IMR-90 (cell line): ENCODE measurements around the gene NEDD4L. TPM values are rescaled to one million over a fixed set of nuclear protein-coding genes. Genes with fewer than 3 reads are reported as not detected.

Experiments
- ATAC-seq: fragments of 200-7000 bp; cut with Tn5 transposase; 2 replicates; pipeline ENCODE4 v1.9.1; 2020; ENCODE audit warnings: low read depth, mild to moderate bottlenecking, moderate library complexity
- BruUV-seq: library from RNA; stranded (reverse); fragments of 400-500 nt; replicated peaks from 2 replicates; lab custom pipeline; 2021; lab: Mats Ljungman, UMichigan
- CTCF ChIA-PET: fragments of 300-600 bp; formaldehyde crosslinking; extraction: SDS; loops from one replicate; lab custom pipeline; 2021; ENCODE audit warnings: antibody characterized with exemption; lab: Yijun Ruan, JAX
- POLR2A ChIA-PET: fragments of 300-600 bp; sonication (Branson Sonifier 250); formaldehyde crosslinking; loops from one replicate; lab custom pipeline; 2022; ENCODE audit warnings: antibody characterized with exemption; ENCODE audit not compliant: unreplicated experiment; lab: Charles Lee
- DNase-seq: peaks from one replicate; pipeline ENCODE4 v3.0.0; 2013
- H2AFZ ChIP-seq: replicated peaks from 2 replicates; pipeline ENCODE3; 2013; ENCODE audit warnings: low read length, mild to moderate bottlenecking; ENCODE audit not compliant: poor library complexity
- H2AK5ac ChIP-seq: 2 replicates; pipeline ENCODE4 v1.6.1; 2013; ENCODE audit warnings: low read depth, low read length, inconsistent platforms
- H2AK9ac ChIP-seq: replicated peaks from 2 replicates; pipeline ENCODE3; 2013; ENCODE audit warnings: mild to moderate bottlenecking, low read depth, low read length, moderate library complexity; ENCODE audit not compliant: poor library complexity
- H2BK120ac ChIP-seq: 2 replicates; pipeline ENCODE4 v1.6.1; 2013; ENCODE audit warnings: low read depth, low read length, inconsistent platforms
- H2BK15ac ChIP-seq: 3 replicates; pipeline ENCODE4 v1.6.1; 2013; ENCODE audit warnings: low read depth, low read length, inconsistent platforms
- H2BK20ac ChIP-seq: 2 replicates; pipeline ENCODE4 v1.6.1; 2013; ENCODE audit warnings: low read depth, mild to moderate bottlenecking, inconsistent platforms, low read length, moderate library complexity
- H2BK5ac ChIP-seq: 2 replicates; pipeline ENCODE4 v1.6.1; 2013; ENCODE audit warnings: mild to moderate bottlenecking, low read depth, low read length, inconsistent platforms; ENCODE audit not compliant: poor library complexity, severe bottlenecking
- H3K14ac ChIP-seq: replicated peaks from 2 replicates; pipeline ENCODE4 v1.6.1; 2013; ENCODE audit warnings: low read depth, low read length, inconsistent platforms
- H3K18ac ChIP-seq: 2 replicates; pipeline ENCODE4 v1.6.1; 2013; ENCODE audit warnings: low read depth, low read length, control low read depth
- H3K23ac ChIP-seq: 2 replicates; pipeline ENCODE4 v1.6.1; 2013; ENCODE audit warnings: low read depth, low read length, inconsistent platforms
- H3K27ac ChIP-seq: 2 replicates; pipeline ENCODE4 v1.5.1; 2013; ENCODE audit warnings: mild to moderate bottlenecking, control low read depth, low read length; ENCODE audit not compliant: insufficient read depth
- H3K27me3 ChIP-seq: 2 replicates; pipeline ENCODE4 v1.6.1; 2013; ENCODE audit warnings: low read length; ENCODE audit not compliant: control insufficient read depth, insufficient read depth
- H3K36me3 ChIP-seq: 2 replicates; pipeline ENCODE4 v1.6.1; 2013; ENCODE audit warnings: low read length, mixed read lengths; ENCODE audit not compliant: control insufficient read depth, insufficient read depth
- H3K4ac ChIP-seq: 2 replicates; pipeline ENCODE4 v1.6.1; 2013; ENCODE audit warnings: low read depth, low read length, inconsistent platforms
- H3K4me1 ChIP-seq: 2 replicates; pipeline ENCODE4 v1.6.1; 2013; ENCODE audit warnings: low read length, mixed read lengths; ENCODE audit not compliant: control insufficient read depth, insufficient read depth
- H3K4me2 ChIP-seq: 2 replicates; pipeline ENCODE4 v1.6.1; 2013; ENCODE audit warnings: low read depth, mild to moderate bottlenecking, control low read depth, low read length, moderate library complexity
- H3K4me3 ChIP-seq: 2 replicates; pipeline ENCODE4 v1.5.1; 2013; ENCODE audit warnings: low read depth, mild to moderate bottlenecking, control low read depth, low read length, moderate library complexity; ENCODE audit not compliant: insufficient read depth
- H3K56ac ChIP-seq: 2 replicates; pipeline ENCODE4 v1.6.1; 2013; ENCODE audit warnings: low read length, inconsistent platforms; ENCODE audit not compliant: insufficient read depth; ENCODE audit errors: extremely low read depth
- H3K79me1 ChIP-seq, 2 experiments: 2 replicates each; pipeline ENCODE4 v1.6.1; 2013; ENCODE audit warnings: low read length in 2 of 2, inconsistent platforms in 1 of 2, low read depth in 1 of 2
- H3K9ac ChIP-seq: 2 replicates; pipeline ENCODE4 v1.6.1; 2013; ENCODE audit warnings: low read depth, low read length, control low read depth
- H3K9me1 ChIP-seq: 2 replicates; pipeline ENCODE4 v1.6.1; 2013; ENCODE audit warnings: low read length, inconsistent platforms; ENCODE audit not compliant: insufficient read depth
- H3K9me3 ChIP-seq: 2 replicates; pipeline ENCODE4 v1.6.1; 2013; ENCODE audit warnings: low read length; ENCODE audit not compliant: control insufficient read depth, insufficient read depth
- H4K20me1 ChIP-seq: 2 replicates; pipeline ENCODE4 v1.6.1; 2013; ENCODE audit warnings: low read length, inconsistent platforms; ENCODE audit not compliant: insufficient read depth
- H4K5ac ChIP-seq: 2 replicates; pipeline ENCODE4 v1.6.1; 2013; ENCODE audit warnings: mild to moderate bottlenecking, low read depth, low read length, control low read depth
- H4K8ac ChIP-seq, 2 experiments: 2 replicates each; pipeline ENCODE4 v1.6.1; 2013; ENCODE audit warnings: low read depth in 2 of 2, low read length in 2 of 2, control low read depth in 1 of 2, inconsistent platforms in 1 of 2
- H4K91ac ChIP-seq: 2 replicates; pipeline ENCODE4 v1.6.1; 2013; ENCODE audit warnings: low read depth, low read length, inconsistent platforms; ENCODE audit not compliant: insufficient read depth
- MAFK ChIP-seq: IDR thresholded peaks from 2 replicates; pipeline ENCODE4 v1.6.1; 2012; ENCODE audit warnings: low read depth, low read length, improper control_type of control experiment
- MXI1 ChIP-seq: IDR thresholded peaks from 2 replicates; pipeline ENCODE4 v1.6.1; 2012; ENCODE audit warnings: low read depth, mild to moderate bottlenecking, low read length, moderate library complexity, borderline replicate concordance
- SMC3 ChIP-seq: fragments of 150-350 bp; IDR thresholded peaks from 2 replicates; pipeline ENCODE4 v1.6.1; 2016; ENCODE audit warnings: low read depth, mild to moderate bottlenecking, antibody characterized with exemption, low read length, moderate library complexity
- WGBS, 2 experiments: methylation state at CpG; one replicate each; pipeline versions ENCODE4 v1.1.5 to v1.1.7; 2013; ENCODE audit warnings: missing lambda C conversion rate in 2 of 2; ENCODE audit not compliant: insufficient read length in 1 of 2; ENCODE audit errors: extremely low coverage in 2 of 2; 5-methylcytosine and 5-hydroxymethylcytosine counted together
- dilution Hi-C: fragments of 300-500 bp; cut with HindIII; formaldehyde crosslinking; loops from one replicate; pipeline ENCODE4 v1.14.3; 2018; ENCODE audit warnings: low sequenced_read_pairs; ENCODE audit not compliant: unreplicated experiment
- in situ Hi-C: fragments of 300-500 bp; cut with MboI; formaldehyde crosslinking; loops from 3 replicates; pipeline ENCODE4 v1.14.3; 2019; ENCODE audit warnings: low sequenced_read_pairs, inconsistent platforms, mixed read lengths
- intact Hi-C: fragments of 100-400 bp; cut with micrococcal nuclease; formaldehyde crosslinking; loops from 2 replicates; pipeline ENCODE4 v1.10.0; 2022
- polyA plus RNA-seq, 3 experiments: library from polyadenylated mRNA; depleted of rRNA; stranded (reverse); fragments of >200 nt; gene quantifications; 2 replicates each; pipeline ENCODE4 v1.2.3, GENCODE V29; 2012; ENCODE audit warnings: low replicate concordance in 1 of 3
- total RNA-seq: library from RNA; depleted of rRNA; stranded (reverse); fragments of >200 nt; gene quantifications from 2 replicates; pipeline ENCODE4 v1.2.3, GENCODE V29; 2012

NEDD4L gene
- total and polyA plus RNA-seq, 2 of the 4 experiments (the other 2 are of a cell fraction), result 10.0 to 10.9 TPM

- in situ Hi-C loops, result no loop called here
- CTCF ChIA-PET, result no interaction called here
These were observed 21.9 kb downstream of the NEDD4L start for GRCh38 chr18:58065956-58066355.

More at GRCh38 chr18:58065956-58066355, 21.9 kb downstream of the NEDD4L start:
- Histone ChIP-seq H3K9me1 (0 out of 2 replicates have a peak, but pooled peaks cover 4% of the 10 kb centered on the region), H3K18ac (no peak overlapping the region), H3K9ac (no peak overlapping the region), H3K4me3 (no peak overlapping the region), H3K4me1 (no peaks in the 10 kb centered on the region), H3K56ac (no peak overlapping the region), H3K4ac (no peak overlapping the region), H3K79me1 (peaks cover 4 to 15% of the 10 kb centered on the region in 2 experiments; a peak in 2 of 4 replicates), H2AK9ac (no peak overlapping the region), H3K9me3 (no peaks in the 10 kb centered on the region), H3K36me3 (no peaks in the 10 kb centered on the region), H2BK20ac (no peak overlapping the region), H2BK5ac (no peak overlapping the region), H4K5ac (no peak overlapping the region), H2BK120ac (no peak overlapping the region), H4K91ac (no peak overlapping the region), H2AK5ac (no peak overlapping the region), H4K8ac (no peak overlapping the region), H2BK15ac (no peak overlapping the region), H3K14ac (no peak overlapping the region), H4K20me1 (no peaks in the 10 kb centered on the region; the same call in 1 of the 2 replicates), H3K27ac (no peak overlapping the region), H3K27me3 (no peaks in the 10 kb centered on the region), H3K4me2 (no peak overlapping the region), H3K23ac (no peak overlapping the region), H2AFZ (no peak overlapping the region)
- POLR2A ChIA-PET, result no interaction called here
- TF ChIP-seq MAFK (no peak), SMC3 (no peak), MXI1 (no peak)
- BruUV-seq, result no TSS peak
- no peak for DNase-seq
- ATAC-seq, result no peak
- dilution Hi-C loops, result no loop called here
- intact Hi-C loops, result no loop called here
- no CpG with 5 or more reads among the region's 3 CpGs for WGBS, 2 experiments
